PC-3 (cell line): Measurements from ENCODE around the gene KNTC1. TPM values are rescaled to one million over a fixed set of nuclear protein-coding genes. Genes with fewer than 3 reads are reported as not detected.
"Not testable (repeated sequence)": the region's sequence is repeated elsewhere in the genome, so short reads cannot be mapped to it uniquely, and the experiment has no call there.

Experiments used
- ATAC-seq: fragments of 200-7000 bp; cut with Tn5 transposase; 2 replicates; pipeline ENCODE4 v1.9.1; 2020; ENCODE audit warnings: mild to moderate bottlenecking, moderate library complexity
- BruUV-seq: library from RNA; stranded (reverse); fragments of 400-500 nt; replicated peaks from 2 replicates; lab custom pipeline; 2021; lab: Mats Ljungman, UMichigan
- CTCF ChIA-PET: fragments of 300-600 bp; sonication (Branson Sonifier 250); formaldehyde crosslinking; loops from one replicate; lab custom pipeline; 2022; ENCODE audit warnings: antibody characterized with exemption; lab: Charles Lee
- POLR2A ChIA-PET: fragments of 300-600 bp; sonication (Branson Sonifier 250); formaldehyde crosslinking; loops from one replicate; lab custom pipeline; 2022; ENCODE audit warnings: antibody characterized with exemption; ENCODE audit not compliant: unreplicated experiment; lab: Charles Lee
- DNase-seq: peaks from one replicate; pipeline ENCODE4 v3.0.0-alpha.2; 2015
- H2AFZ ChIP-seq: fragments of 300-600 bp; sonication (generic); 2 replicates; pipeline ENCODE4 v1.6.0; 2016; ENCODE audit warnings: antibody characterized with exemption, low read length
- H3F3A ChIP-seq: fragments of 300-600 bp; sonication (generic); one replicate; pipeline ENCODE4 v1.6.0; 2017; ENCODE audit warnings: antibody characterized with exemption, low read length, control low read depth, mild to moderate bottlenecking; ENCODE audit not compliant: unreplicated experiment
- H3K27ac ChIP-seq: fragments of 300-600 bp; sonication (generic); 2 replicates; pipeline ENCODE4 v1.5.1; 2016; ENCODE audit warnings: mild to moderate bottlenecking, low read length
- H3K27me3 ChIP-seq: fragments of 300-600 bp; sonication (generic); 2 replicates; pipeline ENCODE4 v1.6.1; 2016; ENCODE audit warnings: low read length, mixed read lengths
- H3K36me3 ChIP-seq: fragments of 300-600 bp; sonication (generic); 2 replicates; pipeline ENCODE4 v1.6.1; 2016; ENCODE audit warnings: low read depth, mixed run types, low read length, mixed read lengths
- H3K4me1 ChIP-seq: fragments of 300-600 bp; sonication (generic); 2 replicates; pipeline ENCODE4 v1.5.1; 2016; ENCODE audit warnings: low read length; ENCODE audit not compliant: insufficient read depth
- H3K4me2 ChIP-seq: fragments of 300-600 bp; sonication (generic); 2 replicates; pipeline ENCODE4 v1.6.0; 2016; ENCODE audit warnings: low read length
- H3K4me3 ChIP-seq: fragments of 300-600 bp; sonication (generic); 2 replicates; pipeline ENCODE4 v1.5.1; 2016; ENCODE audit warnings: mild to moderate bottlenecking, low read length, mixed read lengths
- H3K79me2 ChIP-seq: fragments of 300-600 bp; sonication (generic); 2 replicates; pipeline ENCODE4 v1.6.1; 2017; ENCODE audit warnings: low read length, mixed read lengths
- H3K9ac ChIP-seq: fragments of 300-600 bp; sonication (generic); 2 replicates; pipeline ENCODE4 v1.6.0; 2016; ENCODE audit warnings: mild to moderate bottlenecking, low read length
- H3K9me2 ChIP-seq: fragments of 300-600 bp; sonication (generic); replicated peaks from 2 replicates; pipeline ENCODE4 v1.6.1; 2016; ENCODE audit warnings: mixed run types, low read length, mixed read lengths
- H3K9me3 ChIP-seq: fragments of 300-600 bp; sonication (generic); 2 replicates; pipeline ENCODE4 v1.6.1; 2016; ENCODE audit warnings: low read length, mixed read lengths
- H4K20me1 ChIP-seq: fragments of 300-600 bp; sonication (generic); 2 replicates; pipeline ENCODE4 v1.6.1; 2016; ENCODE audit warnings: low read length, mixed read lengths
- CTCF ChIP-seq: fragments of 300-600 bp; sonication (generic); conservative IDR thresholded peaks from 2 replicates; pipeline ENCODE4 v1.5.1; 2017; ENCODE audit warnings: antibody characterized with exemption, low read depth, mild to moderate bottlenecking, low read length
- EZH2 ChIP-seq: fragments of 300-600 bp; sonication (generic); IDR thresholded peaks from one replicate; pipeline ENCODE4 v1.6.1; 2017; ENCODE audit warnings: antibody characterized with exemption, mild to moderate bottlenecking, low read length; ENCODE audit not compliant: unreplicated experiment
- EZH2phosphoT487 ChIP-seq: fragments of 300-600 bp; sonication (generic); IDR thresholded peaks from 2 replicates; pipeline ENCODE4 v1.6.1; 2018; ENCODE audit warnings: mild to moderate bottlenecking, antibody characterized with exemption, low read length, borderline replicate concordance
- intact Hi-C: fragments of 100-400 bp; cut with micrococcal nuclease; formaldehyde crosslinking; loops from 2 replicates; pipeline ENCODE4 v1.9.0; 2023
- total RNA-seq: library from RNA; depleted of rRNA; stranded (reverse); fragments of >200 nt; gene quantifications from 2 replicates; pipeline ENCODE4 v1.2.3, GENCODE V29; 2014

Gene KNTC1
- total RNA-seq, 1 experiment from 2014 or later: 80.3 TPM

DNA sequence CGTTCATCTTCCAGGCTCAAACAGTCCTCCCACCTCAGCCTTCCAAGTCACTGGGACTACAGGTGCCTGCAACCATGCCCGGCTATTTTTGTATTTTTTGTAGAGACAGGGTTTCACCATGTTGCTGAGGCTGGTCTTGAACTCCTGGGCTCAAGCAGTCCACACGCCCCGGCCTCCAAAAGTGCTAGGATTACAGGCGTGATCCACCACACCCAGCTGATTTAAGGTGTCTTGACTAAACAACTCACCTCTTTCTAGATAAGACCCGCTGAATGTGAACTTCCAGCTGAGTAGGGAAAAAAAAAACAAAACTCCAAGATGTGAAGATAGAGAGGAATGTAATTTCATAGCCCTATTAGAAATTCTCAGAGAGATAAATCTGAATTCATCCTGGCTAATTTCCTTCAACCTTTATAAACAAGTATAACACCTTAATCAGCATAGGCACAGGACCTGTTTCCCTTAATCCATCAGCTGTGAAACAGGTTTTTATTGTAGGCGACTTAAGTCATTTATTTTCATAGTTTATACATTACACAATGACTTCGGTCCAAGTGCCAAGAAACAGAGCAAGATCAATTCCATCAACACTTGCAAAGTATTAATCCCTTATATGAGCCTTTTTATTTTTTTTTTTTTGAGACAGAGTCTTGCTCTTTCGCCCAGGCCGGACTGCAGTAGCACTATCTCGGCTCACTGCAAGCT, 124.6 kb downstream of the KNTC1 start:
- Histone ChIP-seq H3K4me3 (no peak overlapping the region), H3K9me2 (no peaks in the 10 kb centered on the region), H3K27ac (no peak overlapping the region), H3F3A (peaks cover under 1% of the 10 kb centered on the region), H3K4me2 (no peak overlapping the region), H3K79me2 (no peaks in the 10 kb centered on the region), H3K27me3 (no peaks in the 10 kb centered on the region), H3K4me1 (peaks cover 2% of the 10 kb centered on the region), H2AFZ (no peak overlapping the region), H3K36me3 (no peaks in the 10 kb centered on the region), H3K9me3 (no peaks in the 10 kb centered on the region), H3K9ac (no peak overlapping the region), H4K20me1 (no peaks in the 10 kb centered on the region)
- BruUV-seq: no TSS peak
- ChIA-PET POLR2A (interaction anchor here (0.6 kb wide), 1 partner anchor 17 kb away, joined by 3 read pairs; no protein-coding TSS in a partner anchor), CTCF (no interaction called here)
- TF ChIP-seq EZH2 (no peak), EZH2phosphoT487 (no peak), CTCF (no peak)
- ATAC-seq (no peak), DNase-seq (no peak)
- intact Hi-C loops: no loop called here

GRCh38 chr12:122653291-122653690, 126.2 kb downstream of the KNTC1 start:
- DNase-seq, H2AFZ ChIP-seq, BruUV-seq, ATAC-seq, H3K27me3 ChIP-seq, H3K4me3 ChIP-seq, CTCF ChIA-PET, H3K79me2 ChIP-seq, intact Hi-C loops, H3F3A ChIP-seq, H3K9ac ChIP-seq, H3K27ac ChIP-seq, H3K9me3 ChIP-seq, H3K36me3 ChIP-seq, H3K4me1 ChIP-seq, H3K4me2 ChIP-seq, H4K20me1 ChIP-seq, H3K9me2 ChIP-seq, POLR2A ChIA-PET: not testable (repeated sequence)

DNA sequence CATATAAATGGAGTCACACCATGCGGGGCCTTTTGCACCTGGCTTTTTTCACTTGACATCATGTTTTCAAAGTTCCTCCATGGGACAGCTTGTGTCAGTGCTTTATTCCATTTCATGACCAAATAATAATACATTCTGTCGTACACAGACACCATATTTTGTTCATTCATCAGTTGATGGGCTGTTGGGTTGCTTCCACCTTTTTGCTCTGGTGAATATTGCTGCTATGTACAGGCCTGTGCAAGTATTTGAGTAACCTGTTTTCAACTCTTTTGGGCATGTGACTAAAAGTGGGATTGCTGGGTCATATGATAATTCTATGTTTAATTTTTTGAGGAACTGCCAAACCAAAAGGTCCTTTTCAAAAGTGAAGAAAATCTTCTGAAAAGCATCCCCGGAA, 129.2 kb downstream of the KNTC1 start:
- no peak overlapping the region for H3K27ac ChIP-seq
- H3K27me3 ChIP-seq: no peaks in the 10 kb centered on the region
- no peaks in the 10 kb centered on the region for H3K9me2 ChIP-seq
- no peaks in the 10 kb centered on the region for H3F3A ChIP-seq
- no TSS peak for BruUV-seq
- no peak overlapping the region for H3K4me2 ChIP-seq
- intact Hi-C loops: no loop called here
- no peak for ATAC-seq
- POLR2A ChIA-PET: no interaction called here
- H3K4me1 ChIP-seq: peaks cover 5% of the 10 kb centered on the region; the same call in 1 of the 2 replicates
- H3K9ac ChIP-seq: no peak overlapping the region
- no peak overlapping the region for H3K4me3 ChIP-seq
- no peaks in the 10 kb centered on the region for H3K36me3 ChIP-seq
- no peaks in the 10 kb centered on the region for H3K79me2 ChIP-seq
- TF ChIP-seq CTCF (no peak), EZH2 (no peak), EZH2phosphoT487 (no peak)
- H2AFZ ChIP-seq: no peak overlapping the region
- no peaks in the 10 kb centered on the region for H4K20me1 ChIP-seq
- DNase-seq: no peak
- H3K9me3 ChIP-seq: no peaks in the 10 kb centered on the region
- CTCF ChIA-PET: no interaction called here
